Measurements from ENCODE around the gene FDXR. TPM values are rescaled to one million over a fixed set of nuclear protein-coding genes. Genes with fewer than 3 reads are reported as not detected.

The FDXR gene
- total RNA-seq, 1 donor from 2014 or later = 93.1 TPM

DNA sequence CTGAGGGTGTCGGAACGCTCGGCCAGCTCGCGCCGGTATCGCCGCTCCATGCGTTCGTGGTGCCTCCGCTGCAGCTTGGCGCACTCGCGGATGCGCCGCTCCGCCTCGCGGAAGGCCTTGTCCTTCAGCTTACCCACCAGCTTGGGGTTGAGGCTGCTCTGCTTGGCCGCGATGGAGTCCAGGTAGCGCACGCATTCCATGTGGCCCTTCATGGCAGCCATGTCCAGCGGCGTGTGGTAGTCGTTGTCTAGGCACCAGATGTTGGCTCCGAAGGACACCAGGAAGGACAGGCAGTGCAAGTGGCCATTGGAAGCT, 47.5 kb upstream of the FDXR start:
- Histone ChIP-seq H3K27me3 (peaks cover 31% of the 10 kb centered on the region), H3K4me3 (no peak overlapping the region), H3K27ac (no peak overlapping the region), H3K4me1 (peaks cover 10 to 11% of the 10 kb centered on the region in 2 donors), H3K36me3 (no peaks in the 10 kb centered on the region), H3K9me3 (no peaks in the 10 kb centered on the region)
- TF ChIP-seq, protein P1, sequence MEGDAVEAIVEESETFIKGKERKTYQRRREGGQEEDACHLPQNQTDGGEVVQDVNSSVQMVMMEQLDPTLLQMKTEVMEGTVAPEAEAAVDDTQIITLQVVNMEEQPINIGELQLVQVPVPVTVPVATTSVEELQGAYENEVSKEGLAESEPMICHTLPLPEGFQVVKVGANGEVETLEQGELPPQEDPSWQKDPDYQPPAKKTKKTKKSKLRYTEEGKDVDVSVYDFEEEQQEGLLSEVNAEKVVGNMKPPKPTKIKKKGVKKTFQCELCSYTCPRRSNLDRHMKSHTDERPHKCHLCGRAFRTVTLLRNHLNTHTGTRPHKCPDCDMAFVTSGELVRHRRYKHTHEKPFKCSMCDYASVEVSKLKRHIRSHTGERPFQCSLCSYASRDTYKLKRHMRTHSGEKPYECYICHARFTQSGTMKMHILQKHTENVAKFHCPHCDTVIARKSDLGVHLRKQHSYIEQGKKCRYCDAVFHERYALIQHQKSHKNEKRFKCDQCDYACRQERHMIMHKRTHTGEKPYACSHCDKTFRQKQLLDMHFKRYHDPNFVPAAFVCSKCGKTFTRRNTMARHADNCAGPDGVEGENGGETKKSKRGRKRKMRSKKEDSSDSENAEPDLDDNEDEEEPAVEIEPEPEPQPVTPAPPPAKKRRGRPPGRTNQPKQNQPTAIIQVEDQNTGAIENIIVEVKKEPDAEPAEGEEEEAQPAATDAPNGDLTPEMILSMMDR (IDR thresholded peaks at IDR 0.05) = no peak
- intact Hi-C loops (cut with DNase I) = no loop called here
- DNase-seq (ENCODE audit: low spot score in 2 of 2) = no peak

GRCh38 chr17:74919440-74920305, 46.9 kb upstream of the FDXR start:
- Histone ChIP-seq H3K36me3 (no peaks in the 10 kb centered on the region), H3K9me3 (no peaks in the 10 kb centered on the region), H3K4me3 (no peak overlapping the region), H3K4me1 (peaks cover 10 to 11% of the 10 kb centered on the region in 2 donors), H3K27me3 (peaks cover 28% of the 10 kb centered on the region), H3K27ac (no peak overlapping the region)
- intact Hi-C loops (cut with DNase I) = no loop called here
- no peak for DNase-seq (ENCODE audit: low spot score in 2 of 2)
- TF ChIP-seq, protein P1 (IDR thresholded peaks at IDR 0.05) = no peak

GRCh38 chr17:74918906-74919305, 46.1 kb upstream of the FDXR start:
- Histone ChIP-seq H3K36me3 (no peaks in the 10 kb centered on the region), H3K27ac (no peak overlapping the region), H3K4me1 (peaks cover 8 to 10% of the 10 kb centered on the region in 2 donors), H3K4me3 (no peak overlapping the region), H3K27me3 (peaks cover 22% of the 10 kb centered on the region), H3K9me3 (no peaks in the 10 kb centered on the region)
- intact Hi-C loops (cut with DNase I) = no loop called here
- TF ChIP-seq, protein P1 (IDR thresholded peaks at IDR 0.05) = no peak
- DNase-seq (ENCODE audit: low spot score in 2 of 2) = no peak

DNA sequence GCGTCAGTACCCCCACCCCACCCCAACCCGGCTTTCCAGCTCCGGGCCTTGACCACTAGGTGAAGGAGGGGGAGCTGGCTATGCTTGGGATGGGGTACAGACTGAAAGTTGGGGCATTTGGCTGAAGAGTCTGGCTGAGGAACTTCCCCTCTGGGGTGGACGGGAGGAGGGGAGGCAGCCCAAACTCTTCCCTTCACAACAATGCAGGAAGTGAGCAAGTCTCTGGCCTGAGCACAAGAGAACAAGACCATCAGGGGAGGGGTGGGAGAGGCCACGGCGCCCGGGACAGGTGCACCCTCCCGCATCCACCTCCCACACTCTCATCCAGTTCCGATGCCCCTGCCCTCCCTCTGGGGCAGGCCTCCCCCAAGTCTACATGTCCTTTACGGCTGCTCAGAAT, 44.6 kb upstream of the FDXR start:
- Histone ChIP-seq H3K36me3 (no peaks in the 10 kb centered on the region), H3K4me1 (no peaks in the 10 kb centered on the region), H3K4me3 (no peak overlapping the region), H3K9me3 (no peaks in the 10 kb centered on the region), H3K27ac (no peak overlapping the region), H3K27me3 (peaks cover 8% of the 10 kb centered on the region)
- DNase-seq (ENCODE audit: low spot score in 2 of 2) = no peak
- TF ChIP-seq, protein P1 (IDR thresholded peaks at IDR 0.05) = no peak
- intact Hi-C loops (cut with DNase I) = no loop called here

GRCh38 chr17:74916851-74917199, 44.0 kb upstream of the FDXR start:
- intact Hi-C loops (cut with DNase I) = no loop called here
- Histone ChIP-seq H3K27me3 (peaks cover 5% of the 10 kb centered on the region), H3K9me3 (no peaks in the 10 kb centered on the region), H3K27ac (no peak overlapping the region), H3K4me1 (no peaks in the 10 kb centered on the region), H3K4me3 (no peak overlapping the region), H3K36me3 (no peaks in the 10 kb centered on the region)
- TF ChIP-seq, protein P1 (IDR thresholded peaks at IDR 0.05) = no peak
- DNase-seq (ENCODE audit: low spot score in 2 of 2) = no peak
